HEK293T (cell line): ENCODE data around the gene LUC7L.

ENCODE experiments used
- CTCF ChIA-PET: fragments of 350-600 bp; formaldehyde crosslinking; extraction: SDS; loops from one replicate; lab custom pipeline; 2021; ENCODE audit warnings: antibody characterized with exemption, inconsistent platforms; lab: Yijun Ruan, JAX
- POLR2A ChIA-PET: fragments of 350-600 bp; formaldehyde crosslinking; extraction: SDS; loops from one replicate; lab custom pipeline; 2020; ENCODE audit warnings: antibody characterized with exemption, inconsistent platforms; lab: Yijun Ruan, JAX
- DNase-seq: peaks from one replicate; pipeline ENCODE4 v3.0.0; 2012; ENCODE audit warnings: mixed read lengths; ENCODE audit errors: extremely low spot score
- ARNT ChIP-seq: fragments of 450-650 bp; IDR thresholded peaks from 2 replicates; pipeline ENCODE4 v1.6.1; 2017; ENCODE audit warnings: mild to moderate bottlenecking
- BHLHE40 ChIP-seq: fragments of 450-650 bp; IDR thresholded peaks from 2 replicates; pipeline ENCODE4 v1.6.1; 2016; ENCODE audit warnings: mild to moderate bottlenecking, moderate library complexity, borderline replicate concordance
- CTBP1 ChIP-seq: fragments of 450-650 bp; IDR thresholded peaks from 2 replicates; pipeline ENCODE4 v1.6.1; 2016; ENCODE audit warnings: borderline replicate concordance
- ELF4 ChIP-seq: fragments of 450-650 bp; IDR thresholded peaks from 2 replicates; pipeline ENCODE4 v1.6.1; 2017; ENCODE audit warnings: antibody characterized with exemption
- FOXA1 ChIP-seq: fragments of 450-650 bp; IDR thresholded peaks from 2 replicates; pipeline ENCODE4 v1.6.1; 2016; ENCODE audit warnings: mild to moderate bottlenecking
- FOXK2 ChIP-seq: fragments of 450-650 bp; IDR thresholded peaks from 2 replicates; pipeline ENCODE4 v1.6.1; 2016; ENCODE audit warnings: mild to moderate bottlenecking
- FOXM1 ChIP-seq: fragments of 450-650 bp; IDR thresholded peaks from 2 replicates; pipeline ENCODE4 v1.6.1; 2017; ENCODE audit warnings: mild to moderate bottlenecking, borderline replicate concordance
- HDGF ChIP-seq: fragments of 450-650 bp; IDR thresholded peaks from 2 replicates; pipeline ENCODE4 v1.6.1; 2017; ENCODE audit warnings: antibody characterized with exemption, borderline replicate concordance
- L3MBTL2 ChIP-seq: fragments of 450-650 bp; conservative IDR thresholded peaks from 2 replicates; pipeline ENCODE4 v1.6.1; 2016; ENCODE audit warnings: mild to moderate bottlenecking
- LEF1 ChIP-seq: fragments of 450-650 bp; IDR thresholded peaks from 2 replicates; pipeline ENCODE4 v1.6.1; 2017; ENCODE audit warnings: mild to moderate bottlenecking, borderline replicate concordance
- NFRKB ChIP-seq: fragments of 450-650 bp; IDR thresholded peaks from 2 replicates; pipeline ENCODE4 v1.6.1; 2016; ENCODE audit warnings: mild to moderate bottlenecking, moderate library complexity
- PKNOX1 ChIP-seq: fragments of 450-650 bp; IDR thresholded peaks from 2 replicates; pipeline ENCODE4 v1.6.1; 2016
- SP1 ChIP-seq: fragments of 450-650 bp; IDR thresholded peaks from 2 replicates; pipeline ENCODE4 v1.6.1; 2017
- SUZ12 ChIP-seq: fragments of 450-650 bp; IDR thresholded peaks from 2 replicates; pipeline ENCODE4 v1.6.1; 2016; ENCODE audit warnings: mild to moderate bottlenecking
- TARDBP ChIP-seq: fragments of 450-650 bp; IDR thresholded peaks from 2 replicates; pipeline ENCODE4 v1.6.1; 2016
- ZNF384 ChIP-seq: fragments of 450-650 bp; IDR thresholded peaks from 2 replicates; pipeline ENCODE4 v1.6.1; 2016

Gene LUC7L, protein sequence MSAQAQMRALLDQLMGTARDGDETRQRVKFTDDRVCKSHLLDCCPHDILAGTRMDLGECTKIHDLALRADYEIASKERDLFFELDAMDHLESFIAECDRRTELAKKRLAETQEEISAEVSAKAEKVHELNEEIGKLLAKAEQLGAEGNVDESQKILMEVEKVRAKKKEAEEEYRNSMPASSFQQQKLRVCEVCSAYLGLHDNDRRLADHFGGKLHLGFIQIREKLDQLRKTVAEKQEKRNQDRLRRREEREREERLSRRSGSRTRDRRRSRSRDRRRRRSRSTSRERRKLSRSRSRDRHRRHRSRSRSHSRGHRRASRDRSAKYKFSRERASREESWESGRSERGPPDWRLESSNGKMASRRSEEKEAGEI

DNA sequence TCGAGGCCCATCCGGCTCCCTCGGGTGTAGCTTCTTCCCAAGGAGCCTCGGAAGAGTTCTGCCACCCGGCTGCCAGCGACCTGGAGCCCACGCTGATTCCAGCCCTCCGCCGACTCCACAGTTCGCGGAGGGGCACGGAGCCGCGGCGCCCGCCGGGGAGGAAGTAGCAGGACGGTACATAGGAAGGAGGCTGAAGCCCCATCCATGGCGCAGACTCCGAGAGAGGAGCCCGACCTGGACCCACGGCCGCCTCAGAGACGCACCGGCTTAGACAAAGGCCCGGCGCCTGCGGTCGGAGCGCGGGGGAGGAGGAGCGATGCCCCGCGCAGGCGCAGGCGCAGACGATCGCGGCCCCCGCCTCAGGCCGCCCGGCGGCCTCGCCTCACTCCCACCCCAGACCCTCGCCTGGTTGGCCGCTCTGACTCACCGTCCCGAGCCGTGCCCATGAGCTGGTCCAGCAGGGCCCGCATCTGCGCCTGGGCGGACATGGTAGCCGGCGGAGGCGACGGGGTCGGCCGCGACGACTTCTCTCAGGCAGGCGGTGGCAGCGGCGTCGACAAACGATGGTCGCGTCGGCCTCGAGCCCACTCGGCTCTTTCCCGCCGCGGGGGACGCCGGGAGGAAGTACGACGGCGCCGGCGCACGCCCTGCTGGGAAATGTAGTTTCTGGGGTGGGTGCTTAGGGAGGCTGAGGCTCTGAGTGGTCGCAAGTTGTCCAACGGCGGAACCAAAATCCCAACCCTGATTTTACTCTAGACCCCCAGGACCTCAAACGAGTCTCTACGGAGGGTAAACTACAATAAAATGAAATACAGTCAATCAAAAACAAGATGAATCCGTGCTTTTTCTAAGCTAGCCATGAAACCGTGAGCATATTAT lies at the start of gene LUC7L:
LUC7L (minus strand) TSS at position 598 of the 879 bp plus-strand sequence; CDS start at position 488, 110 bp downstream.
- ChIA-PET CTCF (interaction anchor here (0.7 kb wide), 1 partner anchor 122 kb away, joined by 3 read pairs; no protein-coding TSS in a partner anchor), POLR2A (interaction anchor here (0.8 to 1.5 kb wide), 6 partner anchors 11 to 175 kb away, joined by 3 to 5 read pairs (median 3); partner anchors contain the start of genes ARHGDIG, POLR3K and SNRNP25)
- peak; percentile 92 for DNase-seq
- TF ChIP-seq L3MBTL2 (peak; percentile 100), LEF1 (no peak), ELF4 (peak; percentile 62; the same call in 1 of the 2 replicates), SP1 (no peak)

DNA sequence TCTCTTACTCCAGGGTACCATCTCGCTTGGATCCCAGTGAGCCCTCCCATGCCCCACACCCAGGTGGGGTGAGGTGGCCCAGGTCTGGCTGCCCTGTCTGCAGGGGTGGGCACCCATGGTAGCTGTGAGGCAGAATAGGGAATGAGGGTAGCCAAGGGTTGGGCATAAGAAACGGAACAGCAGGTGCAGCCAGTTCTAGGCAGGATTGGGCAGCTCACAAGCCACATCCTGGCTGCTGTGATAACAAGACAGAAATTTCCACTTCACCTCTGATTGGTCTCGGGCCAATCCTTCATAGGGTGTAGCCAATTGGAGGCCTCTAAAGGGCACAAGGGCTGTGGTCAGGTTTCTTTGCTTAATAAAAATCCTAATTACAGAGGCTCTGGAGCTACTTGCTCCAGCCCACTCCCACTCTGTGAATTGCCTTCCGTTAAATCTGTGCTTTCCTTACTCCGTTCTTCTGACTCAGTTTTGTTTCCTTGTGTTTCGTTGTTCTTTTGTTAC lies 49.7 kb upstream of the LUC7L start:
- no peak for DNase-seq
- TF ChIP-seq TARDBP (no peak), PKNOX1 (peak; percentile 89)
- ChIA-PET CTCF (interaction anchor here (0.6 kb wide), 1 partner anchor 58 kb away, joined by 6 read pairs; no protein-coding TSS in a partner anchor), POLR2A (interaction anchor here (1.1 to 2.5 kb wide), 3 partner anchors 14 to 44 kb away, joined by 3 to 11 read pairs (median 6); partner anchors contain the start of gene FAM234A)

DNA sequence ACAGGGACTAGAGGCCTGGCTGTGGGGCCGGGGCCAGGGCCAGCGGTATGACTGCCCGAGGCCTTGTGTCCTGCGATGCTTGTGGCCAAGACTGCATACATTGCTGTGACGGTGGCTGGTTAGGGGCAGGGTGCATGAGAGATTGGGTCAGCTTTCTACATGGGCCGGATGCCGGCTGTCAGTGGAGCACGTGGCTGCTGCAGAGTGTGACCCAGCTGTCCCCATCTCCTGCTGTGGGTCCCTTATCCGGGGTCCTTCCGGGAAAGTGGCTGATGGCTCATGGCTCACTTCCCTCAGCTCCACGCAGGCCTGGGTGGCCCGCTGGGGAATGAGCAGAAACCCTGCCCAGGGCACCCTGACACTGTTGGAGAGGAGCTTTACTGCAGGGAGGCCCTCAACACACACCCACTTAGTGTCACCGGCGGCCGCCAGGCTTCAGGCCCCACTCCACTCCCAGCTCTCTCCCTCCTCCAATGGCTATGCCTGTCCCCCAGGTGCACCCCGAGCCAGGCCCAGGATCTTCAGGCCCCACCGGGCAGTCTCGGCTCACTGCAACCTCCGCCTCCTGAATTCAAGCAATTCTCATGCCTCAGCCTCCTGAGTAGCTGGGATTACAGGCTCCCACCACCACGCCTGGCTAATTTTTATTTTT lies 47.3 kb upstream of the LUC7L start:
- POLR2A ChIA-PET = no interaction called here
- CTCF ChIA-PET = no interaction called here
- DNase-seq = no peak
- no peak for TF ChIP-seq ZNF384
- no peak for TF ChIP-seq PKNOX1
- no peak for TF ChIP-seq TARDBP
- no peak for TF ChIP-seq BHLHE40
- TF ChIP-seq LEF1 = no peak
- no peak for TF ChIP-seq FOXA1
- TF ChIP-seq FOXK2 = no peak
- no peak for TF ChIP-seq SUZ12
- TF ChIP-seq HDGF = no peak
- no peak for TF ChIP-seq ELF4
- TF ChIP-seq NFRKB = no peak
- TF ChIP-seq ARNT = no peak
- no peak for TF ChIP-seq L3MBTL2
- no peak for TF ChIP-seq FOXM1
- no peak for TF ChIP-seq CTBP1
- TF ChIP-seq SP1 = no peak

DNA sequence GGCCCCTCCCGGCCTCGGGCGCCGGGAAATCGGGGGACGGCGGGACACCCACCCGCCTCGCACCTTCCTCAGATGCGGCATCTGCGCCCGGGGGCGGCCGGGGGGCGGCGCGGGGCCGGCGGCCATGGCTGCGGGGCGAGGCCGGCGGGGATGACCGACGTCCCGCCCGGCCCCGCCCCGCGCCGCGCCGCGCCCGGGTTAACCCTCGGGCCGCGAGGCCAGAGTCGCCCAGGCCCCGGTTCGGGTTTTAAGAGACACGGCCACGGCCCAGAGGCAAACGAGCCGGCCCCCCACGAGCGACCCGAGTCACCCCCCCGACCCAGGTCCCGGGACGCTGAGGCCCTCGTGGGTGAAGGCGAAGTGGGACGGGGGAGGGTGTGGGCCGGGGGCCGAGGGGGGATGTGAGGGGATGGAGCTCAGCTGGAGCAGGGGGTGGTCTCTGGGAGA lies 46.6 kb upstream of the LUC7L start, which contains the start of gene RGS11:
RGS11 (minus strand) TSS at position 159 of the 447 bp plus-strand sequence; CDS start at position 126, 33 bp downstream.
- TF ChIP-seq ZNF384 = no peak
- TF ChIP-seq FOXK2 = no peak
- no peak for TF ChIP-seq TARDBP
- no peak for TF ChIP-seq NFRKB
- TF ChIP-seq ARNT = no peak
- no peak for TF ChIP-seq SUZ12
- no peak for DNase-seq
- CTCF ChIA-PET = no interaction called here
- POLR2A ChIA-PET = no interaction called here

DNA sequence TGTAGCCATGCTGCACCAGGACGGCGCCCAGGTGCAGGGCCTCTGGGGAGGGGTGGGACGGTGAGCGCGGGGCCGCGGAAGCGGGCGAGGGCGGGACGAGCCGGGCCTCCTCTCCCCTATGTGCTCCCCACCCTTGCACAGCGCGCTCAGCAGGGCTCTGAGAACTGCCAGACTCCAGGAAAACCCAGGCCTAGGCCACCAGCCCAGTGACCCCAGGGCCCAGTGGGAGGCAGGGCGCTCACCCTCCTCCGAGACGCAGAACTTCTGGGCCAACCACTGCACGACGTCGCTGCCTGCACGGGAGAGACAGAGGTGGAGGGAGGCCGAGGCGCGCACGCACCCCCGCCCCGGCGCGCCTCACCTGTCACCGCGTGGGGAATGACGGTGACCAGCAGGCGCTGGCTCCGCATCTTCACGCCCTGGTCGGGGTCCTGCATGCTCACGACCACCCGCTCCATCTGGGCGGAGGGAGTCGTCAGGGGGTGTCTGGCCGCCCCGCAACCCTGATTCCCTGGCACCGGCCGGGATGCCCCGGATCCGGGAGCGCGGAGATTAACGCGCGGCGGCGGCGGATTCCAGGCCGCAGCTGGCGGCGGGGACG lies 45.9 kb upstream of the LUC7L start:
- no peak for TF ChIP-seq PKNOX1
- TF ChIP-seq L3MBTL2 = no peak
- TF ChIP-seq NFRKB = no peak
- TF ChIP-seq LEF1 = no peak
- no peak for TF ChIP-seq HDGF
- TF ChIP-seq FOXK2 = no peak
- no peak for TF ChIP-seq BHLHE40
- TF ChIP-seq SP1 = no peak
- TF ChIP-seq FOXA1 = no peak
- no peak for TF ChIP-seq FOXM1
- TF ChIP-seq ZNF384 = no peak
- TF ChIP-seq CTBP1 = no peak
- TF ChIP-seq ELF4 = no peak
- TF ChIP-seq SUZ12 = no peak
- no peak for TF ChIP-seq TARDBP
- no peak for TF ChIP-seq ARNT
- CTCF ChIA-PET = no interaction called here
- POLR2A ChIA-PET = no interaction called here
- DNase-seq = no peak
